Gastroesophageal sphincter (tissue), 4 donors: ENCODE results near the gene PCBP3. TPM values are rescaled to one million over a fixed set of nuclear protein-coding genes. Genes with fewer than 3 reads are reported as not detected.

ENCODE experiments used
- ATAC-seq: fragments of 150-250 bp; one replicate; pipeline ENCODE4 v1.9.1; 2016; ENCODE audit warnings: mild to moderate bottlenecking, moderate library complexity
- H3K27ac ChIP-seq, 4 donors: fragments of 200-600 bp; sonication (generic) in 3 of 4; 1 replicate in 3 of 4; 2 replicates in 1 of 4; pipeline ENCODE4 v1.5.1; 2016 to 2019
- H3K27me3 ChIP-seq: fragments of 200-600 bp; sonication (generic); one replicate; pipeline ENCODE4 v1.5.1; 2019
- H3K36me3 ChIP-seq, 2 donors: fragments of 200-600 bp; sonication (generic); one replicate each; pipeline ENCODE4 v1.5.1; 2019; ENCODE audit warnings: control low read depth in 1 of 2
- H3K4me1 ChIP-seq, 3 donors: fragments of 200-600 bp; sonication (generic); 1 replicate in 2 of 3; 2 replicates in 1 of 3; pipeline ENCODE4 v1.5.1; 2016 to 2019; ENCODE audit warnings: control low read depth in 2 of 3
- H3K4me3 ChIP-seq, 2 donors: fragments of 200-600 bp; sonication (generic); one replicate each; pipeline ENCODE4 v1.5.1; 2019; ENCODE audit warnings: mild to moderate bottlenecking in 1 of 2, moderate library complexity in 1 of 2
- H3K9me3 ChIP-seq, 3 donors: fragments of 200-600 bp; sonication (generic); one replicate each; pipeline ENCODE4 v1.5.1; 2017 to 2019; ENCODE audit warnings: control low read depth in 2 of 3
- CTCF ChIP-seq, 4 experiments: fragments of 200-600 bp in 2 of 4; fragments of 450-650 bp in 2 of 4; sonication (generic) in 1 of 4; IDR thresholded peaks; one replicate each; pipeline ENCODE4 v1.5.1; 2017 to 2019; ENCODE audit warnings: antibody characterized with exemption in 4 of 4, mild to moderate bottlenecking in 2 of 4, moderate library complexity in 2 of 4
- EP300 ChIP-seq: sonication (generic); formaldehyde crosslinking; IDR thresholded peaks from one replicate; pipeline ENCODE4 v1.6.1; 2017; ENCODE audit warnings: antibody characterized with exemption, mild to moderate bottlenecking
- POLR2A ChIP-seq, 2 donors: fragments of 450-650 bp; IDR thresholded peaks; one replicate each; pipeline ENCODE4 v1.6.1; 2017; ENCODE audit warnings: antibody characterized with exemption in 2 of 2, mild to moderate bottlenecking in 2 of 2, moderate library complexity in 1 of 2
- POLR2AphosphoS5 ChIP-seq: sonication (generic); formaldehyde crosslinking; IDR thresholded peaks from one replicate; pipeline ENCODE4 v1.6.1; 2017; ENCODE audit warnings: antibody characterized with exemption
- WGBS, 2 donors: methylation state at CpG; one replicate each; pipeline ENCODE4 v1.1.5; 2018; ENCODE audit warnings: low coverage in 1 of 2; 5-methylcytosine and 5-hydroxymethylcytosine counted together
- total RNA-seq, 4 donors: library from RNA; depleted of rRNA; stranded (reverse); fragments of >200 nt; gene quantifications; one replicate each; pipeline ENCODE4 v1.1.0, GENCODE V29; 2016

The PCBP3 gene
- total RNA-seq, 4 donors from 2014 or later = 5.1 to 14.8 (median 10.4) TPM

GRCh38 chr21:45821998-45822397 lies 178.5 kb downstream of the PCBP3 start:
- no peak for ATAC-seq

GRCh38 chr21:45822429-45823099 lies 179.0 kb downstream of the PCBP3 start:
- WGBS, 2 donors = 69 to 76% methylated on average over 5 to 6 of the region's 9 CpGs
- Histone ChIP-seq H3K4me3 (no peak overlapping the region), H3K36me3 (no peaks in the 10 kb centered on the region), H3K27ac (no peak overlapping the region), H3K9me3 (no peaks in the 10 kb centered on the region), H3K4me1 (peaks cover 0 to 8% (median 0%) of the 10 kb centered on the region in 3 donors), H3K27me3 (peaks cover 21% of the 10 kb centered on the region)
- ATAC-seq = no peak
- TF ChIP-seq CTCF (IDR thresholded peaks at IDR 0.05) (no peak), POLR2A (IDR thresholded peaks at IDR 0.05) (no peak), POLR2AphosphoS5 (no peak)

More at GRCh38 chr21:45821998-45822397, 178.5 kb downstream of the PCBP3 start:
- WGBS, 2 donors = 58% methylated on average over 8 of the region's 9 CpGs; no CpG with 5 or more reads in 1 of the 2 donors
- H3K4me3 ChIP-seq = no peak overlapping the region
- TF ChIP-seq CTCF (IDR thresholded peaks at IDR 0.05) (no peak), POLR2A (IDR thresholded peaks at IDR 0.05) (no peak), POLR2AphosphoS5 (no peak), EP300 (no peak)
- H3K27ac ChIP-seq = no peak overlapping the region
- peaks cover 0 to 8% (median 0%) of the 10 kb centered on the region in 3 donors for H3K4me1 ChIP-seq
- H3K36me3 ChIP-seq = no peaks in the 10 kb centered on the region
- no peaks in the 10 kb centered on the region for H3K9me3 ChIP-seq
- peaks cover 21% of the 10 kb centered on the region for H3K27me3 ChIP-seq

GRCh38 chr21:45823100-45823681 lies 179.7 kb downstream of the PCBP3 start:
- 89 to 94% methylated on average over 3 to 9 of the region's 16 CpGs for WGBS, 2 donors
- H3K27me3 ChIP-seq = peaks cover 21% of the 10 kb centered on the region

GRCh38 chr21:45824546-45825215 lies 181.2 kb downstream of the PCBP3 start:
- Histone ChIP-seq H3K4me1 (peaks cover 0 to 8% (median 0%) of the 10 kb centered on the region in 3 donors), H3K27me3 (peaks cover 21% of the 10 kb centered on the region), H3K27ac (no peak overlapping the region), H3K36me3 (no peaks in the 10 kb centered on the region), H3K4me3 (no peak overlapping the region), H3K9me3 (no peaks in the 10 kb centered on the region)
- WGBS, 2 donors = no CpG with 5 or more reads among the region's 8 CpGs
- TF ChIP-seq POLR2AphosphoS5 (no peak), CTCF (IDR thresholded peaks at IDR 0.05) (no peak), POLR2A (IDR thresholded peaks at IDR 0.05) (no peak), EP300 (no peak)
- ATAC-seq = no peak

More at GRCh38 chr21:45823100-45823681, 179.7 kb downstream of the PCBP3 start:
- Histone ChIP-seq H3K4me3 (no peak overlapping the region), H3K36me3 (no peaks in the 10 kb centered on the region), H3K4me1 (peaks cover 0 to 8% (median 0%) of the 10 kb centered on the region in 3 donors), H3K27ac (no peak overlapping the region), H3K9me3 (no peaks in the 10 kb centered on the region)
- ATAC-seq = no peak
- TF ChIP-seq POLR2A (IDR thresholded peaks at IDR 0.05) (no peak), POLR2AphosphoS5 (no peak), EP300 (no peak), CTCF (IDR thresholded peaks at IDR 0.05) (no peak)
